ENCODE measurements around the gene ROCK2.

DNA sequence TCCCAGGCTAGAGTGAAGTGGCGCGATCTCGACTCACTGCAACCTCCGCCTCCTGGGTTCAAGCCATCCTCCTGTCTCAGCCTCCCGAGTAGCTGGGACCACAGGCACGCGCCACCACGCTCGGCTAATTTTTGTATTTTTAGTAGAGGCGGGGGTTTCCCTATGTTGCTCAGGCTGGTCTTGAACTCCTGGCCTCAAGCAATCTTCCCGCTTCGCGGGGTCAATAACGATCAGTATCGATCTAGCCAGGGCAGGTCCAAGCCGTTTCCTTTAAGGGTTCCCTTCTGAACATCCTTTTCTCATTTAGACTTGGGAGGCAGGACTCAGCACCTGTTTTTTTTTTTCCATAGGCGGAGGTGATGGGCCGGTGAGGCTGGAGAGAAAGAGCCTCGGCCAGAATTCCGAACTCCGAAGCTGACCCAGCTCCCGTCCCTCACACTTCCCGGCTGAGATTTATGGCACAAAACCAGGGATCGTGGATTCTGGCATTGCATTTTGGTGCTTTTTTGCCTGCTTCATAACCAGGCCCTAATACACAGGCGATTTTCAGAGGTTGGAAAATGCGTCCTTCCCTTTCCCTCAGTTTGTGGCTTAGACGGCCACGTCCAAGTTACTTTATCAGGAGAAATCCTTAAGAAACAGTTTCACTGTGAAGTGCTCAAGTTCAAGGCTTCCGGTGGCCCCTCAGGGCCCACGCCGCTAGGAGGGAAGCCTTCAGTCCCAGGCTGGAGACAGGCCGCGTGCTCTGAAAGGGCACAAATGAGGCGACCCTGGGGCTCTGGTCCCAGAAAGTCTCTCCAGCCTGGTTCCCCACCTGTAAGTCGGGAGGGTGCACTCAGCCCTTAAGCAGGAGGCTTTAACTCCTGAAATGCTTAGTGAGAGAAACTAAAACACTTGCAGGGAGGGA lies 190.2 kb downstream of the ROCK2 start:
- TF ChIP-seq, protein P1, sequence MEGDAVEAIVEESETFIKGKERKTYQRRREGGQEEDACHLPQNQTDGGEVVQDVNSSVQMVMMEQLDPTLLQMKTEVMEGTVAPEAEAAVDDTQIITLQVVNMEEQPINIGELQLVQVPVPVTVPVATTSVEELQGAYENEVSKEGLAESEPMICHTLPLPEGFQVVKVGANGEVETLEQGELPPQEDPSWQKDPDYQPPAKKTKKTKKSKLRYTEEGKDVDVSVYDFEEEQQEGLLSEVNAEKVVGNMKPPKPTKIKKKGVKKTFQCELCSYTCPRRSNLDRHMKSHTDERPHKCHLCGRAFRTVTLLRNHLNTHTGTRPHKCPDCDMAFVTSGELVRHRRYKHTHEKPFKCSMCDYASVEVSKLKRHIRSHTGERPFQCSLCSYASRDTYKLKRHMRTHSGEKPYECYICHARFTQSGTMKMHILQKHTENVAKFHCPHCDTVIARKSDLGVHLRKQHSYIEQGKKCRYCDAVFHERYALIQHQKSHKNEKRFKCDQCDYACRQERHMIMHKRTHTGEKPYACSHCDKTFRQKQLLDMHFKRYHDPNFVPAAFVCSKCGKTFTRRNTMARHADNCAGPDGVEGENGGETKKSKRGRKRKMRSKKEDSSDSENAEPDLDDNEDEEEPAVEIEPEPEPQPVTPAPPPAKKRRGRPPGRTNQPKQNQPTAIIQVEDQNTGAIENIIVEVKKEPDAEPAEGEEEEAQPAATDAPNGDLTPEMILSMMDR (CRISPR knock-in tag; IDR thresholded peaks at IDR 0.05) = no peak
- TF ChIP-seq BRD4 (CRISPR knock-in tag; IDR thresholded peaks at IDR 0.05) = no peak
- TF ChIP-seq NRL (CRISPR knock-in tag; IDR thresholded peaks at IDR 0.05; ENCODE audit: borderline replicate concordance) = no peak; the same call in 1 of the 2 replicates
- TF ChIP-seq KDM1A (CRISPR knock-in tag; IDR thresholded peaks at IDR 0.05) = no peak
- no peak for TF ChIP-seq SIN3A (IDR thresholded peaks at IDR 0.05; ENCODE audit: borderline replicate concordance, low read depth, low read length)
- no peak for TF ChIP-seq BRCA1 (CRISPR knock-in tag; IDR thresholded peaks at IDR 0.05)
- TF ChIP-seq, protein P2, sequence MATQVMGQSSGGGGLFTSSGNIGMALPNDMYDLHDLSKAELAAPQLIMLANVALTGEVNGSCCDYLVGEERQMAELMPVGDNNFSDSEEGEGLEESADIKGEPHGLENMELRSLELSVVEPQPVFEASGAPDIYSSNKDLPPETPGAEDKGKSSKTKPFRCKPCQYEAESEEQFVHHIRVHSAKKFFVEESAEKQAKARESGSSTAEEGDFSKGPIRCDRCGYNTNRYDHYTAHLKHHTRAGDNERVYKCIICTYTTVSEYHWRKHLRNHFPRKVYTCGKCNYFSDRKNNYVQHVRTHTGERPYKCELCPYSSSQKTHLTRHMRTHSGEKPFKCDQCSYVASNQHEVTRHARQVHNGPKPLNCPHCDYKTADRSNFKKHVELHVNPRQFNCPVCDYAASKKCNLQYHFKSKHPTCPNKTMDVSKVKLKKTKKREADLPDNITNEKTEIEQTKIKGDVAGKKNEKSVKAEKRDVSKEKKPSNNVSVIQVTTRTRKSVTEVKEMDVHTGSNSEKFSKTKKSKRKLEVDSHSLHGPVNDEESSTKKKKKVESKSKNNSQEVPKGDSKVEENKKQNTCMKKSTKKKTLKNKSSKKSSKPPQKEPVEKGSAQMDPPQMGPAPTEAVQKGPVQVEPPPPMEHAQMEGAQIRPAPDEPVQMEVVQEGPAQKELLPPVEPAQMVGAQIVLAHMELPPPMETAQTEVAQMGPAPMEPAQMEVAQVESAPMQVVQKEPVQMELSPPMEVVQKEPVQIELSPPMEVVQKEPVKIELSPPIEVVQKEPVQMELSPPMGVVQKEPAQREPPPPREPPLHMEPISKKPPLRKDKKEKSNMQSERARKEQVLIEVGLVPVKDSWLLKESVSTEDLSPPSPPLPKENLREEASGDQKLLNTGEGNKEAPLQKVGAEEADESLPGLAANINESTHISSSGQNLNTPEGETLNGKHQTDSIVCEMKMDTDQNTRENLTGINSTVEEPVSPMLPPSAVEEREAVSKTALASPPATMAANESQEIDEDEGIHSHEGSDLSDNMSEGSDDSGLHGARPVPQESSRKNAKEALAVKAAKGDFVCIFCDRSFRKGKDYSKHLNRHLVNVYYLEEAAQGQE (IDR thresholded peaks at IDR 0.05; ENCODE audit: borderline replicate concordance in 1 of 2, low read depth in 1 of 2, low read length in 2 of 2) = no peak
- TF ChIP-seq RAD51 (IDR thresholded peaks at IDR 0.05; ENCODE audit: borderline replicate concordance) = no peak
- TF ChIP-seq CHCHD3 (CRISPR knock-in tag; IDR thresholded peaks at IDR 0.05) = no peak; the same call in 1 of the 2 replicates
- no peak for TF ChIP-seq ZFP36L1 (CRISPR knock-in tag; IDR thresholded peaks at IDR 0.05)
- no peak for TF ChIP-seq HOXA7 (CRISPR knock-in tag; IDR thresholded peaks at IDR 0.05)
- TF ChIP-seq, protein P3, sequence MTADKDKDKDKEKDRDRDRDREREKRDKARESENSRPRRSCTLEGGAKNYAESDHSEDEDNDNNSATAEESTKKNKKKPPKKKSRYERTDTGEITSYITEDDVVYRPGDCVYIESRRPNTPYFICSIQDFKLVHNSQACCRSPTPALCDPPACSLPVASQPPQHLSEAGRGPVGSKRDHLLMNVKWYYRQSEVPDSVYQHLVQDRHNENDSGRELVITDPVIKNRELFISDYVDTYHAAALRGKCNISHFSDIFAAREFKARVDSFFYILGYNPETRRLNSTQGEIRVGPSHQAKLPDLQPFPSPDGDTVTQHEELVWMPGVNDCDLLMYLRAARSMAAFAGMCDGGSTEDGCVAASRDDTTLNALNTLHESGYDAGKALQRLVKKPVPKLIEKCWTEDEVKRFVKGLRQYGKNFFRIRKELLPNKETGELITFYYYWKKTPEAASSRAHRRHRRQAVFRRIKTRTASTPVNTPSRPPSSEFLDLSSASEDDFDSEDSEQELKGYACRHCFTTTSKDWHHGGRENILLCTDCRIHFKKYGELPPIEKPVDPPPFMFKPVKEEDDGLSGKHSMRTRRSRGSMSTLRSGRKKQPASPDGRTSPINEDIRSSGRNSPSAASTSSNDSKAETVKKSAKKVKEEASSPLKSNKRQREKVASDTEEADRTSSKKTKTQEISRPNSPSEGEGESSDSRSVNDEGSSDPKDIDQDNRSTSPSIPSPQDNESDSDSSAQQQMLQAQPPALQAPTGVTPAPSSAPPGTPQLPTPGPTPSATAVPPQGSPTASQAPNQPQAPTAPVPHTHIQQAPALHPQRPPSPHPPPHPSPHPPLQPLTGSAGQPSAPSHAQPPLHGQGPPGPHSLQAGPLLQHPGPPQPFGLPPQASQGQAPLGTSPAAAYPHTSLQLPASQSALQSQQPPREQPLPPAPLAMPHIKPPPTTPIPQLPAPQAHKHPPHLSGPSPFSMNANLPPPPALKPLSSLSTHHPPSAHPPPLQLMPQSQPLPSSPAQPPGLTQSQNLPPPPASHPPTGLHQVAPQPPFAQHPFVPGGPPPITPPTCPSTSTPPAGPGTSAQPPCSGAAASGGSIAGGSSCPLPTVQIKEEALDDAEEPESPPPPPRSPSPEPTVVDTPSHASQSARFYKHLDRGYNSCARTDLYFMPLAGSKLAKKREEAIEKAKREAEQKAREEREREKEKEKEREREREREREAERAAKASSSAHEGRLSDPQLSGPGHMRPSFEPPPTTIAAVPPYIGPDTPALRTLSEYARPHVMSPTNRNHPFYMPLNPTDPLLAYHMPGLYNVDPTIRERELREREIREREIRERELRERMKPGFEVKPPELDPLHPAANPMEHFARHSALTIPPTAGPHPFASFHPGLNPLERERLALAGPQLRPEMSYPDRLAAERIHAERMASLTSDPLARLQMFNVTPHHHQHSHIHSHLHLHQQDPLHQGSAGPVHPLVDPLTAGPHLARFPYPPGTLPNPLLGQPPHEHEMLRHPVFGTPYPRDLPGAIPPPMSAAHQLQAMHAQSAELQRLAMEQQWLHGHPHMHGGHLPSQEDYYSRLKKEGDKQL (CRISPR knock-in tag; IDR thresholded peaks at IDR 0.05; ENCODE audit: low read depth) = no peak
- no peak for TF ChIP-seq ZBTB38 (CRISPR knock-in tag; IDR thresholded peaks at IDR 0.05)

Data from HepG2 (cell line).